Panc1 (cell line): ENCODE measurements around the gene AMBP.

Source experiments
- POLR2AphosphoS5 ChIP-seq: IDR thresholded peaks from 2 replicates; pipeline ENCODE4 v1.6.1; 2012; ENCODE audit warnings: mild to moderate bottlenecking, low read depth, low read length, moderate library complexity
- TF ChIP-seq, protein P1 (sequence below): fragments of 450-650 bp; IDR thresholded peaks from 2 replicates; pipeline ENCODE4 v1.5.1; 2017; ENCODE audit warnings: mild to moderate bottlenecking

- TF ChIP-seq, protein P1, sequence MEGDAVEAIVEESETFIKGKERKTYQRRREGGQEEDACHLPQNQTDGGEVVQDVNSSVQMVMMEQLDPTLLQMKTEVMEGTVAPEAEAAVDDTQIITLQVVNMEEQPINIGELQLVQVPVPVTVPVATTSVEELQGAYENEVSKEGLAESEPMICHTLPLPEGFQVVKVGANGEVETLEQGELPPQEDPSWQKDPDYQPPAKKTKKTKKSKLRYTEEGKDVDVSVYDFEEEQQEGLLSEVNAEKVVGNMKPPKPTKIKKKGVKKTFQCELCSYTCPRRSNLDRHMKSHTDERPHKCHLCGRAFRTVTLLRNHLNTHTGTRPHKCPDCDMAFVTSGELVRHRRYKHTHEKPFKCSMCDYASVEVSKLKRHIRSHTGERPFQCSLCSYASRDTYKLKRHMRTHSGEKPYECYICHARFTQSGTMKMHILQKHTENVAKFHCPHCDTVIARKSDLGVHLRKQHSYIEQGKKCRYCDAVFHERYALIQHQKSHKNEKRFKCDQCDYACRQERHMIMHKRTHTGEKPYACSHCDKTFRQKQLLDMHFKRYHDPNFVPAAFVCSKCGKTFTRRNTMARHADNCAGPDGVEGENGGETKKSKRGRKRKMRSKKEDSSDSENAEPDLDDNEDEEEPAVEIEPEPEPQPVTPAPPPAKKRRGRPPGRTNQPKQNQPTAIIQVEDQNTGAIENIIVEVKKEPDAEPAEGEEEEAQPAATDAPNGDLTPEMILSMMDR: no peak
- TF ChIP-seq POLR2AphosphoS5: no peak
Observed at GRCh38 chr9:114015607-114016006, 62.5 kb downstream of the AMBP start.
